ENCODE measurements around the gene FOXQ1.

GRCh38 chr6:1281746-1282145 is 30.2 kb upstream of the FOXQ1 start:
- TF ChIP-seq ZSCAN30 (tag by site-specific recombination; IDR thresholded peaks at IDR 0.05) (no peak), KLF7 (tag by site-specific recombination; IDR thresholded peaks at IDR 0.05; ENCODE audit: borderline replicate concordance) (no peak)
